ENCODE results near the gene CDS1. TPM values are rescaled to one million over a fixed set of nuclear protein-coding genes. Genes with fewer than 3 reads are reported as not detected.

The CDS1 gene
- polyA plus RNA-seq, 1 donor: 59.6 TPM

DNA sequence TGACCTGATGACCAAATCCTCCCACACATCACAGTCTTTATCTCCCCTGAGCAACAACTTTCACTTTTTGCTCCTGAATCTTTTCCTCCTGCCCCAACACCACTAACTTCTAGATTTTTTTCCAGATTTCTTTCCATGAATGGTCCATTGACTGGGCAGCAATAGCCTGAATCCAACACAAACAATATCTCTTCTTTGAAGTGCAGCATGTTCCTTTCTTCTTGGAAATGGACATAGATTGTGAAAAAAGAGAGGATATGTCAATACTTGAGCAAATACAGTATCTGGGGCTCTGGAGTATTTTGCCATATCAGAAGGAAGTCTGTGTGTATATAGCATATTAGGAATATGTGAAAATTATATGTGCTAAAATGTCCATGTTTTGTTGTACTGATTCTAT is 55.2 kb downstream of the CDS1 start:
- DNase-seq: no peak
- Histone ChIP-seq H3K27me3 (ENCODE audit: control insufficient read depth, insufficient read depth, low read length) (no peaks in the 10 kb centered on the region), H3K4me1 (ENCODE audit: control insufficient read depth, insufficient read depth, low read length) (no peaks in the 10 kb centered on the region), H3K4me3 (ENCODE audit: low read length) (no peak overlapping the region), H3K9me3 (ENCODE audit: control insufficient read depth, low read depth, low read length) (no peaks in the 10 kb centered on the region), H3K36me3 (ENCODE audit: control insufficient read depth, insufficient read depth, low read length) (peaks cover 27% of the 10 kb centered on the region), H3K27ac (ENCODE audit: low read length) (no peak overlapping the region)

DNA sequence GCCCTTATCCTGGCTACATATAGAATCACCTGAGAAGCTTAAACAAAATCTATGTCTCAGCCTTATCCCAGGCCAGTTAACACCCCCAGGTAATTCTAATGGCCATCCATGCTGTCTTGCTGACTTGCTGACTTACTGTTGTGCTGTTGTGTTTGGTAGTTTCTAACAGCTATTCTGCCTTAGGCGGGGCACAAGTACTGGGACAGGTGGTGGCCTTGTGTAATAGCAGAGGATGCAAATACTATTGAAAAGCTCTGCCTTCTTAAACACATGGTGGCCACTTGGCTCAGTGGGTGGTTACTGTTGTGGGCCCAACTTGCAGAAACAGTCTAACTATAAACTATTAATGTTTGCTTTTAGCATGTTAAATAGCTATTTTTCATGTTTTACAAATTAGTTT is 56.2 kb downstream of the CDS1 start:
- Histone ChIP-seq H3K36me3 (ENCODE audit: control insufficient read depth, insufficient read depth, low read length) (peaks cover 36% of the 10 kb centered on the region), H3K27me3 (ENCODE audit: control insufficient read depth, insufficient read depth, low read length) (no peaks in the 10 kb centered on the region), H3K9me3 (ENCODE audit: control insufficient read depth, low read depth, low read length) (no peaks in the 10 kb centered on the region), H3K4me3 (ENCODE audit: low read length) (no peak overlapping the region), H3K27ac (ENCODE audit: low read length) (no peak overlapping the region), H3K4me1 (ENCODE audit: control insufficient read depth, insufficient read depth, low read length) (no peaks in the 10 kb centered on the region)
- no peak for DNase-seq
- 80% methylated on average over 1 of the region's 1 CpG for WGBS (ENCODE audit: insufficient coverage, low lambda C conversion rate)

DNA sequence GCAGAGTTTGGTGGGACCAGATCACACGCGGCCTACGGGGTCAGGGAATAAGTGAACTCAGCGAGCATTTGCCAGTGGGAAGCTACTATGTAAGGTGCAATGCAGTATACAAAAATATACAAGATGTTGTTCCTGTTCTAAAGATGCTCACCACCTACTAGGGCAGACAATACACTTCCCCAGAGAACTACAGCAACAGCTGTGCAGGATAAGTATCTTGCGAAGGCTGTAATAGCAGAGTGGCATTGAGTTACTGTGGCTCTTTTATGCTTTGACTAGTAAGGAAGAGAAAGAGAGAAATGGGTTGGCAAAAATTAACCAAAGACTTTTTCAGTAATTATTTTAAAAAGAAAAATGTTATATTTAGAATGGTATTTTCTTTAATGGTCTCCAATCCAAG is 61.2 kb downstream of the CDS1 start:
- no peak overlapping the region for H3K4me3 ChIP-seq (ENCODE audit: low read length)
- no peaks in the 10 kb centered on the region for H3K9me3 ChIP-seq (ENCODE audit: control insufficient read depth, low read depth, low read length)
- WGBS (ENCODE audit: insufficient coverage, low lambda C conversion rate): no CpG with 5 or more reads among the region's 5 CpGs
- no peaks in the 10 kb centered on the region for H3K27me3 ChIP-seq (ENCODE audit: control insufficient read depth, insufficient read depth, low read length)
- H3K4me1 ChIP-seq (ENCODE audit: control insufficient read depth, insufficient read depth, low read length): peaks cover 2% of the 10 kb centered on the region
- DNase-seq: no peak
- H3K27ac ChIP-seq (ENCODE audit: low read length): no peak overlapping the region
- peaks cover 33% of the 10 kb centered on the region for H3K36me3 ChIP-seq (ENCODE audit: control insufficient read depth, insufficient read depth, low read length)

DNA sequence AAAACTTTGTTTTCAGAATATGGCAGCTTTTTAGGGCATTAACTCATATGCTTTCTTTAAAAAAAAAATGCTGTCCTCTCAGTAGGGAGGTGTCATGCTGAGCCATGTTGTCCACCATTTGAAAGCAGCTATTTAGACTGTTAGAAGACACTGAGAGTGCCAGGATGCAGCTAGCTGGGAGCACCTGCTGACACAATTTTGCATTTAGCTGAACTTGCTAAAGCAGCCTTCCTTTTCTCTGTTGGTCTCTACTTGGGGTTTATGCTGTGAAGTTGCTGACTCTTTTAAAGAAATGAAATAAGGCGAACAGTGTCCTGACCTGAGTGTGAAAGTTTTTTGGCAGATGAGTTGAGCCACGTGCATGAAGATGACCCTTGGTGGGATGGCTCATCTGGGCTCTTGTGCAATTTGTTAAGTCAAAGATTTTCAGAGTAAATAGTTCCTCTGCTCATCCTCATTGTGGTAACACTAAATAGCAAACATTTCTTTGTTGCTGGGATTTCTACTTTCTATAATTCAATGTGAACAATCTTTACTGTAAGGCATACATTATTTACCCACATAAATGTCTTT is 64.5 kb downstream of the CDS1 start:
- no peak for DNase-seq
- peaks cover 42% of the 10 kb centered on the region for H3K36me3 ChIP-seq (ENCODE audit: control insufficient read depth, insufficient read depth, low read length)
- no CpG with 5 or more reads among the region's 2 CpGs for WGBS (ENCODE audit: insufficient coverage, low lambda C conversion rate)
- peaks cover 2% of the 10 kb centered on the region for H3K4me1 ChIP-seq (ENCODE audit: control insufficient read depth, insufficient read depth, low read length)
- no peak overlapping the region for H3K27ac ChIP-seq (ENCODE audit: low read length)
- no peaks in the 10 kb centered on the region for H3K27me3 ChIP-seq (ENCODE audit: control insufficient read depth, insufficient read depth, low read length)
- no peak overlapping the region for H3K4me3 ChIP-seq (ENCODE audit: low read length)
- no peaks in the 10 kb centered on the region for H3K9me3 ChIP-seq (ENCODE audit: control insufficient read depth, low read depth, low read length)

GRCh38 chr4:84648178-84648577 is 65.3 kb downstream of the CDS1 start:
- no peak overlapping the region for H3K27ac ChIP-seq (ENCODE audit: low read length)
- H3K4me3 ChIP-seq (ENCODE audit: low read length): no peak overlapping the region
- peaks cover 40% of the 10 kb centered on the region for H3K36me3 ChIP-seq (ENCODE audit: control insufficient read depth, insufficient read depth, low read length)
- H3K9me3 ChIP-seq (ENCODE audit: control insufficient read depth, low read depth, low read length): no peaks in the 10 kb centered on the region
- peaks cover 2% of the 10 kb centered on the region for H3K4me1 ChIP-seq (ENCODE audit: control insufficient read depth, insufficient read depth, low read length)
- no CpG with 5 or more reads among the region's 1 CpG for WGBS (ENCODE audit: insufficient coverage, low lambda C conversion rate)
- DNase-seq: no peak
- H3K27me3 ChIP-seq (ENCODE audit: control insufficient read depth, insufficient read depth, low read length): no peaks in the 10 kb centered on the region

GRCh38 chr4:84648863-84649647 is 66.1 kb downstream of the CDS1 start:
- H3K27ac ChIP-seq (ENCODE audit: low read length): no peak overlapping the region
- no peak overlapping the region for H3K4me3 ChIP-seq (ENCODE audit: low read length)
- peaks cover 31% of the 10 kb centered on the region for H3K36me3 ChIP-seq (ENCODE audit: control insufficient read depth, insufficient read depth, low read length)
- H3K4me1 ChIP-seq (ENCODE audit: control insufficient read depth, insufficient read depth, low read length): peaks cover 2% of the 10 kb centered on the region
- H3K27me3 ChIP-seq (ENCODE audit: control insufficient read depth, insufficient read depth, low read length): no peaks in the 10 kb centered on the region
- H3K9me3 ChIP-seq (ENCODE audit: control insufficient read depth, low read depth, low read length): no peaks in the 10 kb centered on the region
- WGBS (ENCODE audit: insufficient coverage, low lambda C conversion rate): no CpG with 5 or more reads among the region's 10 CpGs
- DNase-seq: no peak

- Histone ChIP-seq H3K36me3 (ENCODE audit: control insufficient read depth, insufficient read depth, low read length) (peaks cover 30% of the 10 kb centered on the region), H3K27me3 (ENCODE audit: control insufficient read depth, insufficient read depth, low read length) (no peaks in the 10 kb centered on the region), H3K27ac (ENCODE audit: low read length) (no peak overlapping the region), H3K9me3 (ENCODE audit: control insufficient read depth, low read depth, low read length) (peaks cover under 1% of the 10 kb centered on the region), H3K4me3 (ENCODE audit: low read length) (no peak overlapping the region), H3K4me1 (ENCODE audit: control insufficient read depth, insufficient read depth, low read length) (peaks cover 2% of the 10 kb centered on the region)
- no CpG with 5 or more reads among the region's 1 CpG for WGBS (ENCODE audit: insufficient coverage, low lambda C conversion rate)
- no peak for DNase-seq
Observed at GRCh38 chr4:84651499-84651898, 68.6 kb downstream of the CDS1 start.

DNA sequence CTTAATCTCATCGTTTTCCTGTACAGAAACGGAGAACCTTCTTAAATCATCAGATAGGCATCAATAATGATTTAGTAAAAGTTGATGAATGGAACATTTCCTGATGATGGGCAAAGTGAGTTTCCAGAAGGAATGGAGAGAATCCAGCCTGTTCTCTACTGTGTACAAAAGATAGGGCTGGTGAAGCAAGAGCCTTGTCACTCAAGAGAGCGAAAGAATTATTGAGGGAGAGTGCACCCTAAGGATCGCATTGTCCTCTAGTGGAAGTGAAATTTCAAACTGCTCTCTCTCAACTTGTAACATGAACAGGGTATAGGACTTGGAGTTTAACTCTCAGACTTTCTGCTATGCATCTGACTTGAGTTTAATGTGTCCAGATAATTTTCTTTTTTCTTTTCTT is 69.6 kb downstream of the CDS1 start:
- Histone ChIP-seq H3K27me3 (ENCODE audit: control insufficient read depth, insufficient read depth, low read length) (no peaks in the 10 kb centered on the region), H3K36me3 (ENCODE audit: control insufficient read depth, insufficient read depth, low read length) (peaks cover 28% of the 10 kb centered on the region), H3K4me3 (ENCODE audit: low read length) (no peak overlapping the region), H3K4me1 (ENCODE audit: control insufficient read depth, insufficient read depth, low read length) (peaks cover 2% of the 10 kb centered on the region), H3K27ac (ENCODE audit: low read length) (no peak overlapping the region), H3K9me3 (ENCODE audit: control insufficient read depth, low read depth, low read length) (peaks cover 5% of the 10 kb centered on the region)
- no CpG with 5 or more reads among the region's 4 CpGs for whole genome bisulfite sequencing (ENCODE audit: insufficient coverage, low lambda C conversion rate)
- DNase-seq: no peak

DNA sequence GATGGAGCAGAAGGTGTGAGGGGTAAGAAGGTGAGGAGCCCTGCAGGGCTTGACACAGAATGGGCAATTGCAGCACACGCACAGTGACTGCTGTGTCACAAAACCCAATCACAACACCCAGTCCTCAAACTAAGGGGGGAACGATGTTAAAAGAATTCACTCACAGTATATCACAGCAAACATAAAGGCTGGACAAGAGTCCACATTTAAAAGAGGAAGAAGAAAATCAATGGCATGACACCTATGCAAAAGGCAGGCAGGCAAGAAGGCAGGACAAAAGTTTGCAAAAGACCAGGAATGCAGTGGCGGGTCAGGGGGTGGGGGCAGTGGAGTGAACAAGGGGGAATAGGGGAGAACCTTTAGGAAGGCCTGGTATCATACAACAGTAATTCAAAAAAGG is 77.7 kb downstream of the CDS1 start:
- DNase-seq: no peak
- Histone ChIP-seq H3K4me3 (ENCODE audit: low read length) (no peak overlapping the region), H3K9me3 (ENCODE audit: control insufficient read depth, low read depth, low read length) (peaks cover 16% of the 10 kb centered on the region), H3K27ac (ENCODE audit: low read length) (peak overlapping the region; percentile 66), H3K36me3 (ENCODE audit: control insufficient read depth, insufficient read depth, low read length) (no peaks in the 10 kb centered on the region), H3K27me3 (ENCODE audit: control insufficient read depth, insufficient read depth, low read length) (no peaks in the 10 kb centered on the region), H3K4me1 (ENCODE audit: control insufficient read depth, insufficient read depth, low read length) (peaks cover 31% of the 10 kb centered on the region)
- WGBS (ENCODE audit: insufficient coverage, low lambda C conversion rate): no CpG with 5 or more reads among the region's 3 CpGs

DNA sequence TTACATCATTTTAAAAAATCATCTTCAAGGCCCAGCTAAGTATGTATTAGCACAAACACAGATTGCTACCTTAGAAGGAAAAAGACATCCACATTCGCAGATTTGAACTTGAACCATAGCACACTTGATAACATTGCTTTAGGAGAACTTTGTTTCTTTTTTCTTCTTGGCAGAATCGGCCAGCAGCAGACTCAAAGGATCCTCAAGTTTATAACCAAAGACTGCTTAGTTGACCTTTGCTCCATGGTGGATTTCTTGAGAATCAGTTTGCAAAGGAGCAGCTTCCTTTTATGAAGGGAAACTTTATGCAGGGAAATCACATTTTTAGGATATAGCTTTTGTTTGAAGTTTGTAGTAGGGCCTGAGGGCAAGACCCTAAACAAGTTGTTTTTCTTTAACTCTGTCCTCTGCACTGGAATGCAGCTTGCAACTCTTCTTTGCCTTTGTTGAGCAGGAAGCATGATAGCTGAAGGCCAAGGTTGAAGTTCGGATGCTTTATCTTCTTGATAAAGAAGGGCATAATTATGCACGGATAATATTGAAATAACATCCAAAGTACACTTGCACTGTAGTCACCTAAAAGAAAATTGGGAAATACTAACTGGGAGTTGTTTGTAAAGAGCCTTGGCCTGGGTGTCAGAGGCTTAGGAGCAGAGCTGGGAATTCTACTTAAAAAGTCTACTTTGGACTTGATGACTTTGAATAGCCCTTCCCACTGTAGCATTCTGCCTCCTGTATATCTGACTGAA is 78.4 kb downstream of the CDS1 start:
- H3K27me3 ChIP-seq (ENCODE audit: control insufficient read depth, insufficient read depth, low read length): no peaks in the 10 kb centered on the region
- H3K36me3 ChIP-seq (ENCODE audit: control insufficient read depth, insufficient read depth, low read length): no peaks in the 10 kb centered on the region
- H3K4me3 ChIP-seq (ENCODE audit: low read length): no peak overlapping the region
- peaks cover 31% of the 10 kb centered on the region for H3K4me1 ChIP-seq (ENCODE audit: control insufficient read depth, insufficient read depth, low read length)
- 14% methylated on average over 1 of the region's 4 CpGs for WGBS (ENCODE audit: insufficient coverage, low lambda C conversion rate)
- peak; percentile 76 to 94 for DNase-seq
- H3K9me3 ChIP-seq (ENCODE audit: control insufficient read depth, low read depth, low read length): peaks cover 16% of the 10 kb centered on the region
- peak overlapping the region; percentile 66 for H3K27ac ChIP-seq (ENCODE audit: low read length)

Measured in large intestine (tissue), 3 donors.